K562 (cell line): Measurements from ENCODE around the gene ECM1. TPM values are rescaled to one million over a fixed set of nuclear protein-coding genes. Genes with fewer than 3 reads are reported as not detected.

Source experiments
- ATAC-seq: fragments of 200-7000 bp; cut with Tn5 transposase; 3 replicates; pipeline ENCODE4 v1.9.1; 2020; ENCODE audit warnings: moderate library complexity
- BruUV-seq: library from RNA; stranded (reverse); fragments of 400-500 nt; replicated peaks from 2 replicates; lab custom pipeline; 2021; lab: Mats Ljungman, UMichigan
- CTCF ChIA-PET: fragments of 300-600 bp; formaldehyde crosslinking; extraction: SDS; loops from one replicate; lab custom pipeline; 2021; ENCODE audit warnings: low intra/inter-chr PET ratio; lab: Yijun Ruan, JAX
- POLR2A ChIA-PET: fragments of 300-600, 350-650 bp; sonication (Branson Sonifier 250); formaldehyde crosslinking; extraction: SDS; loops from one replicate; lab custom pipeline; 2021; ENCODE audit warnings: antibody characterized with exemption, inconsistent platforms; lab: Yijun Ruan, JAX
- DNase-seq, 4 experiments: peaks; one replicate each; pipeline versions ENCODE4 v3.0.0 to v3.0.0-alpha.2; 2011 to 2018; ENCODE audit warnings: low spot score in 3 of 4, mixed read lengths in 3 of 4; ENCODE audit errors: extremely low read depth in 1 of 4
- FAIRE-seq: peaks from 2 replicates; lab custom pipeline; 2011; peaks lifted over from hg19 to GRCh38; lab: Jason Lieb, UNC
- H2AFZ ChIP-seq: 2 replicates; pipeline ENCODE4 v1.6.0; 2011; ENCODE audit warnings: low read depth, low read length, control low read depth, inconsistent platforms
- H3K27ac ChIP-seq: fragments of 200-600 bp; 3 replicates; pipeline ENCODE4 v1.8.0; 2011; ENCODE audit warnings: low read depth, mild to moderate bottlenecking, control low read depth, inconsistent platforms, low read length, moderate library complexity, mixed read lengths; ENCODE audit errors: extremely low read depth
- H3K27me3 ChIP-seq, 2 experiments: fragments of 300-600 bp in 1 of 2; 2 replicates in 1 of 2; 3 replicates in 1 of 2; pipeline versions ENCODE4 v1.6.0 to v1.8.0; 2011; ENCODE audit warnings: inconsistent platforms in 2 of 2, low read length in 2 of 2, mild to moderate bottlenecking in 1 of 2, mixed read lengths in 1 of 2, moderate library complexity in 1 of 2; ENCODE audit not compliant: control insufficient read depth in 2 of 2, insufficient read depth in 2 of 2
- H3K36me3 ChIP-seq: fragments of 300-600 bp; 3 replicates; pipeline ENCODE4 v1.8.0; 2011; ENCODE audit warnings: mild to moderate bottlenecking, low read length, inconsistent platforms; ENCODE audit not compliant: control insufficient read depth, insufficient read depth
- H3K4me1 ChIP-seq, 2 experiments: fragments of 200-600 bp in 1 of 2; replicated peaks in 1 of 2; 2 replicates in 1 of 2; 3 replicates in 1 of 2; pipeline versions ENCODE4 v1.5.1 to v1.8.0; 2011; ENCODE audit warnings: inconsistent platforms in 2 of 2, low read length in 2 of 2, mild to moderate bottlenecking in 1 of 2, mixed read lengths in 1 of 2, moderate library complexity in 1 of 2; ENCODE audit not compliant: control insufficient read depth in 2 of 2, insufficient read depth in 2 of 2
- H3K4me2 ChIP-seq: 2 replicates; pipeline ENCODE4 v1.6.1; 2011; ENCODE audit warnings: low read length, control low read depth, inconsistent platforms, mixed read lengths; ENCODE audit not compliant: insufficient read depth
- H3K4me3 ChIP-seq: fragments of 200-600 bp; sonication (generic), shearing (Covaris generic); 2 replicates; pipeline ENCODE4 v1.5.1; 2016; ENCODE audit warnings: control low read depth, inconsistent platforms
- H3K79me2 ChIP-seq: fragments of 200-600 bp; 3 replicates; pipeline ENCODE4 v1.8.0; 2011; ENCODE audit warnings: low read length, inconsistent platforms; ENCODE audit not compliant: control insufficient read depth, insufficient read depth
- H3K9ac ChIP-seq, 2 experiments: 2 replicates each; pipeline versions ENCODE4 v1.6.0 to v1.6.1; 2011; ENCODE audit warnings: low read depth in 2 of 2, low read length in 2 of 2, control low read depth in 1 of 2, inconsistent platforms in 1 of 2, mild to moderate bottlenecking in 1 of 2, mixed read lengths in 1 of 2; ENCODE audit not compliant: insufficient read depth in 1 of 2
- H3K9me1 ChIP-seq: one replicate; pipeline ENCODE4 v1.6.0; 2011; ENCODE audit warnings: inconsistent platforms, mild to moderate bottlenecking, low read length, moderate library complexity; ENCODE audit not compliant: control insufficient read depth, insufficient read depth
- H3K9me3 ChIP-seq: replicated peaks from 2 replicates; pipeline ENCODE4 v1.5.1; 2011; ENCODE audit warnings: low read depth, low read length, inconsistent platforms; ENCODE audit not compliant: control insufficient read depth, insufficient read depth
- H4K20me1 ChIP-seq: replicated peaks from 2 replicates; pipeline ENCODE4 v1.6.1; 2011; ENCODE audit warnings: low read length, inconsistent platforms, mixed read lengths; ENCODE audit not compliant: control insufficient read depth, insufficient read depth
- GTF3C2 ChIP-seq: IDR thresholded peaks from 3 replicates; pipeline ENCODE4 v1.6.1; 2011; ENCODE audit warnings: borderline replicate concordance, mild to moderate bottlenecking, moderate library complexity; ENCODE audit not compliant: insufficient read length; ENCODE audit errors: extremely low read depth
- POLR2A ChIP-seq: fragments of 450-650 bp; conservative IDR thresholded peaks from 2 replicates; pipeline ENCODE4 v1.6.1; 2016
- POLR2AphosphoS5 ChIP-seq: IDR thresholded peaks from 2 replicates; pipeline ENCODE4 v1.6.1; 2011; ENCODE audit warnings: mild to moderate bottlenecking, low read depth, low read length, moderate library complexity; ENCODE audit not compliant: control insufficient read depth, insufficient read depth
- POLR2B ChIP-seq: fragments of 450-650 bp; IDR thresholded peaks from 2 replicates; pipeline ENCODE4 v1.6.1; 2018; ENCODE audit warnings: low read depth; ENCODE audit not compliant: partially characterized antibody
- POLR2G ChIP-seq: fragments of 200-400 bp; formaldehyde crosslinking; IDR thresholded peaks from 2 replicates; pipeline ENCODE4 v1.6.1; 2017; ENCODE audit warnings: low read depth, mild to moderate bottlenecking, antibody characterized with exemption, low read length, moderate library complexity
- RBFOX2 ChIP-seq: fragments of 200-400 bp; formaldehyde crosslinking; IDR thresholded peaks from 2 replicates; pipeline ENCODE4 v1.6.1; 2017; ENCODE audit warnings: low read depth, mild to moderate bottlenecking, low read length, moderate library complexity
- SNAPC5 ChIP-seq: fragments of 250-450 bp; sonication (Bioruptor Pico); IDR thresholded peaks from 2 replicates; pipeline ENCODE4 v1.8.0; 2021; ENCODE audit warnings: moderate library complexity, mild to moderate bottlenecking, inconsistent platforms
- ZNF583 ChIP-seq: fragments of 250-450 bp; sonication (Bioruptor Pico); IDR thresholded peaks from 2 replicates; pipeline ENCODE4 v1.4.0; 2020
- ZNF77 ChIP-seq: fragments of 250-450 bp; sonication (Bioruptor Pico); IDR thresholded peaks from 2 replicates; pipeline ENCODE4 v1.5.0; 2020
- WGBS: fragments of 100-300 bp; shearing (Covaris generic); methylation state at CpG from one replicate; pipeline ENCODE4 v1.1.6; 2016; ENCODE audit warnings: low coverage, mixed read lengths; ENCODE audit not compliant: insufficient coverage; ENCODE audit errors: missing lambda C conversion rate; 5-methylcytosine and 5-hydroxymethylcytosine counted together
- in situ Hi-C: fragments of 300-500 bp; cut with MboI; formaldehyde crosslinking; loops from 4 replicates; pipeline ENCODE4 v1.15.0; 2018; ENCODE audit warnings: inconsistent platforms, mixed read lengths
- intact Hi-C: fragments of 100-400 bp; cut with micrococcal nuclease; formaldehyde crosslinking; loops from 2 replicates; pipeline ENCODE4 v1.14.2; 2022
- polyA plus RNA-seq, 8 experiments: library from polyadenylated mRNA; depleted of rRNA in 4 of 8; stranded (reverse) in 5 of 8; unstranded in 3 of 8; fragments of >200 nt; fragmentation: Nextera tagmentation in 2 of 8; fragmentation: Illumina TruSeq in 1 of 8; extraction: Ambion mirVana in 2 of 8; extraction: Trizol in 1 of 8; gene quantifications; 2 replicates each; pipeline versions ENCODE4 v1.2.1 to v1.2.3, GENCODE V29; 2011 to 2014; ENCODE audit warnings: inconsistent platforms in 1 of 8, missing spikeins in 1 of 8
- total RNA-seq, 7 experiments: library from RNA; depleted of rRNA in 6 of 7; stranded (reverse); fragments of >200 nt in 6 of 7; fragmentation: Illumina TruSeq in 2 of 7; extraction: Trizol in 2 of 7; gene quantifications; 2 replicates each; pipeline versions ENCODE4 v1.2.1 to v1.2.3, GENCODE V29; 2011 to 2021; ENCODE audit warnings: low replicate concordance in 1 of 7

Gene ECM1
- total and polyA plus RNA-seq, 9 of the 15 experiments (the other 6 are each of a cell fraction or from before 2014, with no cell fraction given), result 6.6 to 52.2 (median 12.8) TPM

- H3K4me3 ChIP-seq, result no peak overlapping the region
- H3K4me1 ChIP-seq, result peaks cover 31 to 85% of the 10 kb centered on the region in 2 experiments
- H3K4me2 ChIP-seq, result no peak overlapping the region
- H3K36me3 ChIP-seq, result peaks cover 85% of the 10 kb centered on the region
- H3K27ac ChIP-seq, result no peak overlapping the region
- DNase-seq, result no peak
- no peak overlapping the region for H2AFZ ChIP-seq
- no peak for FAIRE-seq
- peak; percentile 75 for TF ChIP-seq RBFOX2
- TF ChIP-seq POLR2B, result peak; percentile 21
- TF ChIP-seq ZNF77 (CRISPR knock-in tag), result no peak
- TF ChIP-seq POLR2G, result peak; percentile 72
- TF ChIP-seq ZNF583 (CRISPR knock-in tag), result no peak
- peak; percentile 16; the same call in 1 of the 2 replicates for TF ChIP-seq POLR2AphosphoS5
- TF ChIP-seq POLR2A, result peak; percentile 34; the same call in 1 of the 2 replicates
- TF ChIP-seq GTF3C2, result no peak
- TF ChIP-seq SNAPC5, result no peak
- H4K20me1 ChIP-seq, result peaks cover 19% of the 10 kb centered on the region
- intact Hi-C loops, result no loop called here
- H3K9me3 ChIP-seq, result no peaks in the 10 kb centered on the region
- H3K9me1 ChIP-seq, result peaks cover under 1% of the 10 kb centered on the region
- WGBS, result 89% methylated on average over 14 of the region's 15 CpGs
- H3K9ac ChIP-seq, result no peak overlapping the region
- ChIA-PET POLR2A (interaction anchor here (0.7 to 2.7 kb wide), 8 partner anchors 9 to 448 kb away, joined by 3 to 12 read pairs (median 3); partner anchors contain the start of gene GOLPH3L), CTCF (no interaction called here)
- BruUV-seq, result no TSS peak
- H3K27me3 ChIP-seq, result no peaks in the 10 kb centered on the region
- no peak for ATAC-seq
- in situ Hi-C loops, result no loop called here
- peaks cover 56% of the 10 kb centered on the region for H3K79me2 ChIP-seq
Measured at GRCh38 chr1:150557813-150558212, 49.9 kb downstream of the ECM1 start.
